Gastroesophageal sphincter (tissue), 3 donors: ENCODE results near the gene EXOC4.

Experiments
- POLR2AphosphoS5 ChIP-seq: sonication (generic); formaldehyde crosslinking; IDR thresholded peaks from one replicate; pipeline ENCODE4 v1.6.1; 2017; ENCODE audit warnings: antibody characterized with exemption
- TF ChIP-seq, protein P1 (sequence below), 4 experiments: fragments of 200-600 bp in 2 of 4; fragments of 450-650 bp in 2 of 4; sonication (generic) in 1 of 4; IDR thresholded peaks; one replicate each; pipeline ENCODE4 v1.5.1; 2017 to 2019; ENCODE audit warnings: antibody characterized with exemption in 4 of 4, mild to moderate bottlenecking in 2 of 4, moderate library complexity in 2 of 4

DNA sequence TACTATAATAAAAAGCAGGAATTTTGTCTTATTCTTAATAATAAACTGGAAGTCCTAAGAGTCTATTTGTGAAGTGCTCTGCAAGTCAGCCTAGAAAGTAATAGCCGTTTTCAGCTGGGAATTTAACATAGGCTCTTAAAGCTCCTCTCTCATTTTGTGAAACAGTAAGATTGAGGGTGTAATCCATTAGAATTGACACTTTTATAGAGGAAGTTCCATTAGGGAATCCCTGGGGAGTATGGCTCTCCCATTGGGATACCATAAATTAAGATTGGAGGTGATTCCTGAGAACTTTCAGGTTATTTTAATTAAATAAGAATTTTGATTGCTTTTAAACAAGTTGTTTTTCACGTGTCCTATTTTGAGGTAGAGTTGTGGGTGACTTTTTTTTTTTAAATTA lies 68.0 kb downstream of the EXOC4 start:
- TF ChIP-seq, protein P1, sequence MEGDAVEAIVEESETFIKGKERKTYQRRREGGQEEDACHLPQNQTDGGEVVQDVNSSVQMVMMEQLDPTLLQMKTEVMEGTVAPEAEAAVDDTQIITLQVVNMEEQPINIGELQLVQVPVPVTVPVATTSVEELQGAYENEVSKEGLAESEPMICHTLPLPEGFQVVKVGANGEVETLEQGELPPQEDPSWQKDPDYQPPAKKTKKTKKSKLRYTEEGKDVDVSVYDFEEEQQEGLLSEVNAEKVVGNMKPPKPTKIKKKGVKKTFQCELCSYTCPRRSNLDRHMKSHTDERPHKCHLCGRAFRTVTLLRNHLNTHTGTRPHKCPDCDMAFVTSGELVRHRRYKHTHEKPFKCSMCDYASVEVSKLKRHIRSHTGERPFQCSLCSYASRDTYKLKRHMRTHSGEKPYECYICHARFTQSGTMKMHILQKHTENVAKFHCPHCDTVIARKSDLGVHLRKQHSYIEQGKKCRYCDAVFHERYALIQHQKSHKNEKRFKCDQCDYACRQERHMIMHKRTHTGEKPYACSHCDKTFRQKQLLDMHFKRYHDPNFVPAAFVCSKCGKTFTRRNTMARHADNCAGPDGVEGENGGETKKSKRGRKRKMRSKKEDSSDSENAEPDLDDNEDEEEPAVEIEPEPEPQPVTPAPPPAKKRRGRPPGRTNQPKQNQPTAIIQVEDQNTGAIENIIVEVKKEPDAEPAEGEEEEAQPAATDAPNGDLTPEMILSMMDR (IDR thresholded peaks at IDR 0.05): no peak
- no peak for TF ChIP-seq POLR2AphosphoS5
